ENCODE measurements around the gene RAB3IL1.

RAB3IL1 gene

GRCh38 chr11:61928606-61929005, 11.2 kb upstream of the RAB3IL1 start:
- no peaks in the 10 kb centered on the region for H3K36me3 ChIP-seq (ENCODE audit: insufficient read depth, low read length)
- H3K27ac ChIP-seq (ENCODE audit: low read depth, low read length), result no peak overlapping the region
- H2AFZ ChIP-seq (ENCODE audit: low read length, unreplicated experiment), result no peak overlapping the region
- H3K4me1 ChIP-seq (ENCODE audit: control insufficient read depth, insufficient read depth, low read length, unreplicated experiment), result no peaks in the 10 kb centered on the region
- no peak overlapping the region for H3K4me3 ChIP-seq (ENCODE audit: low read depth, low read length)
- peaks cover 6% of the 10 kb centered on the region; the same call in 1 of the 2 replicates for H3K27me3 ChIP-seq (ENCODE audit: insufficient read depth, low read length)
- H3K79me2 ChIP-seq (ENCODE audit: control insufficient read depth, insufficient read depth, low read length, unreplicated experiment), result no peaks in the 10 kb centered on the region

- Histone ChIP-seq H3K4me1 (ENCODE audit: control insufficient read depth, insufficient read depth, low read length, unreplicated experiment) (peaks cover 10% of the 10 kb centered on the region), H3K27ac (ENCODE audit: low read depth, low read length) (no peak overlapping the region), H2AFZ (ENCODE audit: low read length, unreplicated experiment) (no peak overlapping the region), H3K36me3 (ENCODE audit: insufficient read depth, low read length) (no peaks in the 10 kb centered on the region), H3K27me3 (ENCODE audit: insufficient read depth, low read length) (peaks cover 6% of the 10 kb centered on the region; the same call in 1 of the 2 replicates), H3K79me2 (ENCODE audit: control insufficient read depth, insufficient read depth, low read length, unreplicated experiment) (no peaks in the 10 kb centered on the region), H3K4me3 (ENCODE audit: low read depth, low read length) (no peak overlapping the region)
Observed at GRCh38 chr11:61927501-61927900, 10.1 kb upstream of the RAB3IL1 start.

GRCh38 chr11:61926235-61926634, 8.9 kb upstream of the RAB3IL1 start:
- Histone ChIP-seq H3K79me2 (ENCODE audit: control insufficient read depth, insufficient read depth, low read length, unreplicated experiment) (no peaks in the 10 kb centered on the region), H3K36me3 (ENCODE audit: insufficient read depth, low read length) (no peaks in the 10 kb centered on the region), H3K27me3 (ENCODE audit: insufficient read depth, low read length) (peaks cover 4% of the 10 kb centered on the region; the same call in 1 of the 2 replicates), H3K4me1 (ENCODE audit: control insufficient read depth, insufficient read depth, low read length, unreplicated experiment) (peaks cover 10% of the 10 kb centered on the region), H3K4me3 (ENCODE audit: low read depth, low read length) (no peak overlapping the region), H3K27ac (ENCODE audit: low read depth, low read length) (no peak overlapping the region), H2AFZ (ENCODE audit: low read length, unreplicated experiment) (no peak overlapping the region)

- Histone ChIP-seq H3K27ac (ENCODE audit: low read depth, low read length) (no peak overlapping the region), H3K27me3 (ENCODE audit: insufficient read depth, low read length) (no peaks in the 10 kb centered on the region), H3K36me3 (ENCODE audit: insufficient read depth, low read length) (no peaks in the 10 kb centered on the region)
Observed at GRCh38 chr11:61925736-61926135, 8.4 kb upstream of the RAB3IL1 start.

GRCh38 chr11:61924064-61924455, 6.7 kb upstream of the RAB3IL1 start:
- H3K36me3 ChIP-seq (ENCODE audit: insufficient read depth, low read length), result no peaks in the 10 kb centered on the region
- H3K27ac ChIP-seq (ENCODE audit: low read depth, low read length), result no peak overlapping the region
- no peak overlapping the region for H2AFZ ChIP-seq (ENCODE audit: low read length, unreplicated experiment)

More at GRCh38 chr11:61925736-61926135, 8.4 kb upstream of the RAB3IL1 start:
- Histone ChIP-seq H3K4me3 (ENCODE audit: low read depth, low read length) (no peak overlapping the region), H3K4me1 (ENCODE audit: control insufficient read depth, insufficient read depth, low read length, unreplicated experiment) (peaks cover 10% of the 10 kb centered on the region), H2AFZ (ENCODE audit: low read length, unreplicated experiment) (no peak overlapping the region), H3K79me2 (ENCODE audit: control insufficient read depth, insufficient read depth, low read length, unreplicated experiment) (no peaks in the 10 kb centered on the region)

GRCh38 chr11:61923166-61924063, 6.0 kb upstream of the RAB3IL1 start:
- Histone ChIP-seq H3K27ac (ENCODE audit: low read depth, low read length) (no peak overlapping the region), H3K4me1 (ENCODE audit: control insufficient read depth, insufficient read depth, low read length, unreplicated experiment) (peaks cover 10% of the 10 kb centered on the region), H3K4me3 (ENCODE audit: low read depth, low read length) (no peak overlapping the region), H2AFZ (ENCODE audit: low read length, unreplicated experiment) (no peak overlapping the region), H3K79me2 (ENCODE audit: control insufficient read depth, insufficient read depth, low read length, unreplicated experiment) (no peaks in the 10 kb centered on the region), H3K36me3 (ENCODE audit: insufficient read depth, low read length) (no peaks in the 10 kb centered on the region), H3K27me3 (ENCODE audit: insufficient read depth, low read length) (no peaks in the 10 kb centered on the region)

More at GRCh38 chr11:61924064-61924455, 6.7 kb upstream of the RAB3IL1 start:
- no peaks in the 10 kb centered on the region for H3K27me3 ChIP-seq (ENCODE audit: insufficient read depth, low read length)
- peaks cover 10% of the 10 kb centered on the region for H3K4me1 ChIP-seq (ENCODE audit: control insufficient read depth, insufficient read depth, low read length, unreplicated experiment)
- no peak overlapping the region for H3K4me3 ChIP-seq (ENCODE audit: low read depth, low read length)
- no peaks in the 10 kb centered on the region for H3K79me2 ChIP-seq (ENCODE audit: control insufficient read depth, insufficient read depth, low read length, unreplicated experiment)

GRCh38 chr11:61922539-61922938, 5.2 kb upstream of the RAB3IL1 start:
- Histone ChIP-seq H3K79me2 (ENCODE audit: control insufficient read depth, insufficient read depth, low read length, unreplicated experiment) (no peaks in the 10 kb centered on the region), H3K36me3 (ENCODE audit: insufficient read depth, low read length) (no peaks in the 10 kb centered on the region), H3K4me3 (ENCODE audit: low read depth, low read length) (no peak overlapping the region), H3K4me1 (ENCODE audit: control insufficient read depth, insufficient read depth, low read length, unreplicated experiment) (peaks cover 10% of the 10 kb centered on the region), H2AFZ (ENCODE audit: low read length, unreplicated experiment) (no peak overlapping the region), H3K27me3 (ENCODE audit: insufficient read depth, low read length) (no peaks in the 10 kb centered on the region), H3K27ac (ENCODE audit: low read depth, low read length) (no peak overlapping the region)

GRCh38 chr11:61921446-61921845, 4.1 kb upstream of the RAB3IL1 start:
- no peak overlapping the region for H3K27ac ChIP-seq (ENCODE audit: low read depth, low read length)
- H3K4me1 ChIP-seq (ENCODE audit: control insufficient read depth, insufficient read depth, low read length, unreplicated experiment), result peaks cover 10% of the 10 kb centered on the region
- H3K27me3 ChIP-seq (ENCODE audit: insufficient read depth, low read length), result no peaks in the 10 kb centered on the region
- no peak overlapping the region for H2AFZ ChIP-seq (ENCODE audit: low read length, unreplicated experiment)
- H3K4me3 ChIP-seq (ENCODE audit: low read depth, low read length), result no peak overlapping the region
- no peaks in the 10 kb centered on the region for H3K36me3 ChIP-seq (ENCODE audit: insufficient read depth, low read length)
- H3K79me2 ChIP-seq (ENCODE audit: control insufficient read depth, insufficient read depth, low read length, unreplicated experiment), result no peaks in the 10 kb centered on the region

GRCh38 chr11:61919705-61920631, 2.6 kb upstream of the RAB3IL1 start:
- Histone ChIP-seq H3K27me3 (ENCODE audit: insufficient read depth, low read length) (no peaks in the 10 kb centered on the region), H3K4me1 (ENCODE audit: control insufficient read depth, insufficient read depth, low read length, unreplicated experiment) (peaks cover 10% of the 10 kb centered on the region), H3K79me2 (ENCODE audit: control insufficient read depth, insufficient read depth, low read length, unreplicated experiment) (no peaks in the 10 kb centered on the region), H3K4me3 (ENCODE audit: low read depth, low read length) (no peak overlapping the region), H3K27ac (ENCODE audit: low read depth, low read length) (no peak overlapping the region), H2AFZ (ENCODE audit: low read length, unreplicated experiment) (no peak overlapping the region), H3K36me3 (ENCODE audit: insufficient read depth, low read length) (no peaks in the 10 kb centered on the region)

GRCh38 chr11:61918938-61919704, 1.8 kb upstream of the RAB3IL1 start:
- no peak overlapping the region for H3K27ac ChIP-seq (ENCODE audit: low read depth, low read length)
- H3K36me3 ChIP-seq (ENCODE audit: insufficient read depth, low read length), result no peaks in the 10 kb centered on the region
- H2AFZ ChIP-seq (ENCODE audit: low read length, unreplicated experiment), result no peak overlapping the region
- H3K4me3 ChIP-seq (ENCODE audit: low read depth, low read length), result no peak overlapping the region
- H3K4me1 ChIP-seq (ENCODE audit: control insufficient read depth, insufficient read depth, low read length, unreplicated experiment), result peaks cover 10% of the 10 kb centered on the region
- H3K79me2 ChIP-seq (ENCODE audit: control insufficient read depth, insufficient read depth, low read length, unreplicated experiment), result no peaks in the 10 kb centered on the region
- no peaks in the 10 kb centered on the region for H3K27me3 ChIP-seq (ENCODE audit: insufficient read depth, low read length)
